NCI-H345 treated with DMSO at 0.1 percent for 48 hours (cell line): ENCODE measurements around the gene GDNF.
"Not testable (repeated sequence)": the region's sequence is repeated elsewhere in the genome, so short reads cannot be mapped to it uniquely, and the experiment has no call there.

ENCODE experiments used
- DNase-seq: peaks from one replicate; lab custom pipeline; 2025; ENCODE audit not compliant: unreplicated experiment; lab: John Stamatoyannopoulos, UW

Gene GDNF

GRCh38 chr5:37839407-37840052, at the start of gene GDNF:
TSS of gene GDNF (minus strand) at chr5:37840041. CDS start at chr5:37834796, 5,245 bp downstream.
- no peak for DNase-seq

GRCh38 chr5:37888476-37888875, 48.6 kb upstream of the GDNF start:
- no peak for DNase-seq

DNA sequence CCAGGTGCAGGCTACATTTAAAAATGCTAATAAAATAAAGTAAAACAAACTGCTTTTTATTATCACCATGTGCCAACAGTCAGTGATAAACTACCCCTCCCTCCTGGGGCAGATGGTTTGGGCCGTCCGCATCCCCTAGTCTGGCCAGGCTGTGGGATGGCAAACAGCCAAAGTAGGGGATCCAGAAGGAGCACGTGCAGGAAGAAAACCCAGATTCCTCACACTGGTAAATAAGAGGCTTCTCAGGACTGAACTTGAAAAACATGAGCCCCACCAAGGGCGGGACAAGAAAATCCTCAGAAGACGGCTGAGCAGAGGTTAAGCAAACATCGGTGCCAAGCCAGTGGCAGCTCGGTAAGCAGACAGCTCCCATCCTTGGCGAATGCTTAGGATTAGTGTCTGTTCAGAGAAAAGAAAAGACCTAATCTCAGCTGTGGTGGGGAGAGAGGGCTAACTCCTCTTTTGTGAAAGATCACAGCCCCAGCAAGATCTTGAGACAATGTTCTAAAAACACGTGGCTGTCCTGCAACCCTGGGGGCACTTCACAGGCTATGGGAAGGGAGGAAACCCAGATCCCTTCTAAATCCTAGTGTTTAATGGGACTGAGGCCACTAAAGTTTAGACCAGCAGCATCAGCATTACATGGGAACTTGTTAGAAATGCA, 46.5 kb upstream of the GDNF start:
- DNase-seq: no peak

DNA sequence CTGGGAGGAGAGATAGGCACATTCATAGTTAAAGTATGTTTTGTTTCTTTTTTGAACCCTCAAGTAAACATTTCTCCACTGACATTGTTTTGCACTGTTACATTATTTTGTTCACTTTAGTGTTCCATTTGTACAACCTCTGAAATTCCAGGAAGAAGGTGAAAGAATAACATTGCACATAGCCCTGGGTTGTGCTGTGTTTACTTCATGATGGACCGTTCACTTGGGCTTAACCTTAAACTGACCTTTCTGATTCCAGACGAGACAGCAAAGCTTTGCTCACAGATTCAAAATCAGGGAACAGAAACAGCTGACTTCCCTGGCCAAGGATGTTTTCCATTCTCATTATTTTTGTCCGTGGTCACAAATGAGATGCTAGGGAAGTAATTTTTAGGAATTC, 42.8 kb upstream of the GDNF start:
- DNase-seq: no peak

- no peak for DNase-seq
Measured at GRCh38 chr5:37881359-37881758, 41.5 kb upstream of the GDNF start.

DNA sequence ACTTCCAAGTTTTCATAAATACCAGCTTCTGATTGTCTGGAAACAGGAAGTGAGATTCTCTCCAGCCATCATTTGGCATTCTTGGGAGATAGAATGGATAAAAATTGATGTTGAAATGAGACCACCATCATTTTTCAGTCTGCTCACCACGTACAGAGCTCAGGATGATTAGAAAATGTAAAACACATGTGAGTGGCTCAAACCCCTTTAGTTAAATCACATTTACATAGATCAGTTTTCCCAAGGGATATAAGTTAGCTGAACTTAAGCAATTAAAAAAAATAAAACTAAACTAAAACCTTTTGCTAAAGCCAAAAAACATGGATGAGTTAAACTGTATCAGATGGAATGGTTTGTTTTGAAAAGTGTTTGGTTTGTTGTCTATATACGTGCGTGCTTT, 37.1 kb upstream of the GDNF start:
- DNase-seq: no peak

DNA sequence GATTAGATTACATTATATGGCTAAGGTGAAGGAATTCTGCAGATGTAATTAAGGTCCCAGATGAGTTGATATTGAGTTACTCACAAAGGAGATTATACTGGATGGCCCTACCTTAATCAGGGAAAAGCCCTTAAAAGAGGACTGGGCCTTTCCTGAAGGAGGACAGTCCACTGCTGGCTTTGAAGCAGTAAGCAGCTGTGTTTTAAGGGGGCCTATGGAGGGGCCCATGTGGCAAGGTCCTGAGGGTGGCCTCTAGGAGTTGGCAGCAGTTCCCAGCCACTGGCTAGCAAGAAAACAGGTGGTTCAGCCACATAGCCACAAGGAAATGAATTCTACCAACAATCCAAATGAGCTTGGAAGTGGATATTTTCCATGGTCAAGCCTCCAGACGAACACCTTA, 36.4 kb upstream of the GDNF start:
- DNase-seq: no peak

DNA sequence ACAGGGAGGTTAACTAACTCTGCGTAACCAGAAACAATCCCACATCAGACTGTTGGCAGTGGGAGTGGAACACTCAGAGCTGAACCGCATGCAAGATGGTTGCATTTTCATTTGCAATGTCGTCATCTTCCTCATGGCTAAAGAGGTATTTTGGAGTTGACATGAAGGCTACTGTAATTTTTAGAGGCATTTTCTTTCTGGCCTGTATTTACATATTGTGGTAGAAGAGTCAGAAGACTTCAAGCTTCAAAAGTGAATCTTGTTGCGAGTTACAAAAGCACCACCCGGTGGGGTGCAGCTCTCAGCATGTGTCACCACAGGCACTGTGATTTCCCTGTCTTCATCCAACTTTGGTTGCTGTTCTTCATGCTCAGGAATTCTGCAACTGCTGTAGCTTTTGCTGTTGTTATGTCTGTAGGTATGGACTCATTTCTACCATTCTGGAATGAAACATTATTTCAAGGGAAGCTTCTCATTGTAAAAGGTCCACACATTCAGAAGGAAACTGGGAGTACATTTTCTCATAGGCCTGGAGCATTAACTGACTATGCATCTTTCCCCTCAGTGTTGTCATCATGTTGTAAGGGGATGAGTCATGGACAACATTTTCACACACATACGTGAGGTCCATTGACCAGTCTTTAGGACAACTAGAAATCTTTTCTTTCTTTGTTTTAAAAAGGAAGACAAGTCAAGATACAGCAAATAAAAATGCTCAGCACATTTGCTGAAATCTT, 35.4 kb upstream of the GDNF start:
- no peak for DNase-seq

DNA sequence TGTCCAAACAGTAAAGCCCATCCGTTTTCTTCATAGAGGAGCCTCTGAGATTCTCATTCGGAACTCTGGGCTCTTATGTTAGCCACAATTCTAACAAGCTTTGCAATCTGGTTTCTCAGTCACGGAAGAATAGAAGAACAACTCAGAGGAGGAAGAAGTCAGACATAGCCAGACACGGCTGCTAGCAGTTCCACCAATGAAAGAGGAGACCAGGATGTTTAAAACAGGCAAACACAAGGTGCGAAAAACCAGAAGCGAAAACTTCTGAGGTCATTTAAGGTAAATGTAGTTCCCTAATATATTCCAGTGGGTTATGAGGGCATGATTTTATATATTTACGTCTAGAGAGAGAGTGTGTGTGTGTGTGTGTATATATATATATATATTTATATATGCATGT, 34.1 kb upstream of the GDNF start:
- DNase-seq: no peak

DNA sequence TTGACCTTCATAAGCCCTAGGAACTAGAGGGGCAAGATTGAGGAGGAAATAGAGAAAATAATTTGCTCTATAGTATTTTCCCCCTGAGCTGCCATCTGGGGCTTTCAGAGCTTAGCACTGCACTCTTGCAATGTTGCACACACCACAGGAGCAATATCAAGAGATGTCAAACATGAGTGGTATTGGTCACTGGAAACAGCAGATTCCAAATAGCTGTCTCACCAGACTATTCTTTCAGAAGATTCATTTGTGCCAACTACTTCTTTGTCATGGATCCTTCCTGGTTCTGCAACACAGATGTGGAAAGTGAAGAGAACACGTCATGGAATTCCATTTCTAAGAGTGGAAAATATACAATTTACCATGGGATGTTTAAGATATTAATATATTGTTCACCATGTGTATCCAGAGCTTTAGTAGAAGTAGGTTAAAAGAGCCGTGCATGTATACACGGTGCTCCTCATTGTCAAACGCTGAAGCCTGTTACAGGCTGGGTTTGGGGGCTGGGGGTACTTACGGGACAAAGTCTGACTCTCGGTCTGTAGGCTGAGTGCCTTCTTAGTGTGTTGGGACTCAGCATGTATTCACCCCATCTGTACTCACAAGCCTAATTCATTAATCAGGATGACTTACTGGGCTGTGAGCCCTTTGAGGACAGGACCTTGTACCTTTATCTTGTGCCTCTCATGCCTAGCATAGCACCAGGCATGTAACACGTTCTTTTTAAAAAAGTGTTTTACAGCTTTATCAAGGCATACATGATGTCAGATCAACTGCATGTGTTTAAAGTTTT, 31.4 kb upstream of the GDNF start:
- no peak for DNase-seq

GRCh38 chr5:37869216-37869615, 29.4 kb upstream of the GDNF start:
- no peak for DNase-seq

DNA sequence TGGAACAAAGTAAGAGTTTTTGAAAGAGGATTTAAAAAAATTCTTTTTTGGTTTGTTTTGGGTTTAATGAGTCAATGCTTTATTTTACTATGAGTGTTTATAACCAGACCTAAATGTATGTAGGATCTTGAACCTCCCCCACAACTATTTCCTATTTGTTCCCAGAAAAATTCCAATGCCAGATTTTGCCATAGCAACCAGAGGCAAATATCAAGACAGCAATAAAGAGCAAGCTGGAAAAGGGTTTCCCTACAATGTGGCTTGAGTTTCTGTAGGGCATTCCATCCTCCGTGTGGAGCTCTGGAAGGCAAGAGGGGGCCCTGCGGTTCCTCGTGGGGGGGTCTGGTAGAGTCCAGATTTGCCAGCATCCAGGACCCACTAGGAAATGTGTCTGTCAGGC, 27.8 kb upstream of the GDNF start:
- DNase-seq: no peak

GRCh38 chr5:37862907-37863306, 23.1 kb upstream of the GDNF start:
- not testable (repeated sequence) for DNase-seq

GRCh38 chr5:37860206-37860605, 20.4 kb upstream of the GDNF start:
- DNase-seq: no peak

DNA sequence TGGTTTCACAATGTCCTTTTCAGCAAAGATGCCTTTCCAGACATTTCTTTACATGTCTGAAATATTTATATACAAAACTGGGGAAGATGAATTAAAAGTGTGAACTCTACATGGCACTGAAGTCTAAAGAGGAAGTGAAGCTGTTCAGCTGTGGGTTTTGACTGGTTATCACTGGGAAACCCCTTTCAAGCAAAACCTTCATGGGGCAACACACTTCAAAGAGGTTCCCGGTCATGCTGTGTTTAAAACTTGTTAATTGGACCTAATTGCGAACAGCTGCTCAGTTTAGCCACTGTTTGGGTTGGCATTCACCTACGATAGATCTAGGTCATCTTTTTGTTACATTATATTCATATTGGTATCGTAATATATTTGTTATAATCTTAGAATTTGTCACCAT, 20.0 kb upstream of the GDNF start:
- DNase-seq: no peak

DNA sequence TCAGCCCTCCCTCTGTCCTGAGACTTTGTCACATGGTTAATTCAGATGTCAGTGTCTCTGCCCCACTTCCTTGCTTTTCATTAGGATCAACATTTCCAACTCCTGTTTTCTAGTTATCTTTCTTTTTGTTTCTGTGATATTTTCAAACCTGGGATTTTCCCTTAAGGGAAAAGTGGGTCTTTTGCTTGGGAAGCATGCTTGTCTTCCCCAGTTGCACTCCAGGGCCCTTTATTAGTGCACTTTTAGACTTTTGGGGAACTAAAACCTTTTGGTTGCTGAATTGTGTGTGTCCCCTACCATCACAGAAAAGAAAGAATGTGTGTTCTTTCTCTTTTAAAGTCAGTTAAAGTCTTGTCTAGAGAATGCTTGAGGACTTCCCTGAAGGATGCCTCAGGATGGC, 18.4 kb upstream of the GDNF start:
- no peak for DNase-seq

GRCh38 chr5:37857696-37858095, 17.9 kb upstream of the GDNF start:
- DNase-seq: no peak

DNA sequence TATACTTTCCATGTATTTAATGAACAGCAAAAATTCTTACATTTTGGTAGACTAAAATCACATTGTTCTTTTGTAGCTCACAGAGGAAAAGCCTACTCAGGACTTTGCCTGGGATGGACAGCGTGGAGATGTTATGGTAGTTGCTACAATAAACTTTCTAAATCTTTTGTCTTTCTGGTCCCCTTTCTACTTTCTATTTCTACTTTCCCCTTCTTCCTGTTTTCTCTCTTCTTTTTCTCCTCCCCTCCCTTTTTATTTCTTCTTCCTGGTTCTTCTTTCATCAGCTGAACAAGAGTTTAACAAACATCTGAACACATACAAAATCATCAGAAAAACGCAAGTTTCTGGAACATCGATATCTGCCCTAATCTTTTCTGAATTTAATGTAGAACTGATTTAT, 15.6 kb upstream of the GDNF start:
- no peak for DNase-seq

DNA sequence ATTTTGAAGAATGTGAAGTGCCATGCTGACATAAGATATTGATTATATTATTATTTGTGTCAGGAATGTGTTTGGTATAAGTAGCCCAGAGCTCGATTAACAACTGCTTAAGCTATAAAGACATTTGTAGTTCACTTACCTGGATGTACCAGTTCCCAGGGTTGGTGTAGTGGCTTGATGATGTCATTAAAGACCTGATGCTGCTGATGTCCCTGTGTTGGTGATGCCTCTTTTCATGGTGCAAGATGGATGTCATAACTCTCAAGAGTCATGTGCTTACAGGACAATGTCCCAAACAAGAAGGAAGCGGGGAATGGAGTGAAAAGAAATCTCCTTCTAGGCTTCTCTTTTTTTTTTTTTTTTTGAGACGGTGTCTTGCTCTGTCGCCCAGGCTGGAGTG, 11.5 kb upstream of the GDNF start:
- DNase-seq: no peak

DNA sequence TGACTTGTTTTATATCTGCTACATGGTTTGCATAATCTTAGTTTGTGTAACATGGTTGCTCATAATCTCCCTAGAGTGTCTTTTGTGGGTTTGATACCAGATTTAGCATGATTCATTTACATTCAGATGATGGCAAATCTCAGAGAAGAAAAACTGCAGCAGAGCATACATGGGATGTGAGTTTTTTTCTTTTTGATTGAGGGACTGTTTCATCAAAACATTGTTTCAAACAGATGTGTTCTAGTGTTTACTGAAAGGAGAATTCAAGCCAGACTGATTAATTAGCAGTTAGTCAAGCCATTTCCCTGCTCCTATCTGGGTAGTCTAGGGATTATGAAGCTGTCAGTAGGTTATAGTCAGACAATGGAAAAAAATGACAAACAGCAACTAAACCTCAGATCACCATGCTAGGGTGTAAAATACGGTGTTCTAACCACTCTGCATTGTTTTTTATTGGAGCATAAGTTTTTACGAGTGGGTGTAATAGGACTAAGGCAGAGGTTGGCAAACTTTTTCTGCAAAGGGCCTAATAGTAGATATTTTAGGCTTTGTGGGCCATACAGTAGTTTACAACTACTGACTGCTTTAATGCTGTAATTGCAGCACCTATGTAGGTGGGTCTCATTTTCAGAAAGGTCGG, 10.5 kb upstream of the GDNF start:
- no peak for DNase-seq

GRCh38 chr5:37849641-37850040, 9.8 kb upstream of the GDNF start:
- DNase-seq: no peak
